DND-41 (cell line): ENCODE results near the gene IPO11.

Experiments
- CTCF ChIP-seq: IDR thresholded peaks from 2 replicates; pipeline ENCODE4 v1.5.1; 2012; ENCODE audit warnings: borderline replicate concordance, low read length, moderate library complexity, mild to moderate bottlenecking; ENCODE audit not compliant: poor library complexity, severe bottlenecking; ENCODE audit errors: extremely low read depth
- EZH2 ChIP-seq: IDR thresholded peaks from 3 replicates; pipeline ENCODE4 v1.6.1; 2012; ENCODE audit warnings: borderline replicate concordance, low read depth, mild to moderate bottlenecking, moderate library complexity, low read length, inconsistent platforms; ENCODE audit not compliant: severe bottlenecking

DNA sequence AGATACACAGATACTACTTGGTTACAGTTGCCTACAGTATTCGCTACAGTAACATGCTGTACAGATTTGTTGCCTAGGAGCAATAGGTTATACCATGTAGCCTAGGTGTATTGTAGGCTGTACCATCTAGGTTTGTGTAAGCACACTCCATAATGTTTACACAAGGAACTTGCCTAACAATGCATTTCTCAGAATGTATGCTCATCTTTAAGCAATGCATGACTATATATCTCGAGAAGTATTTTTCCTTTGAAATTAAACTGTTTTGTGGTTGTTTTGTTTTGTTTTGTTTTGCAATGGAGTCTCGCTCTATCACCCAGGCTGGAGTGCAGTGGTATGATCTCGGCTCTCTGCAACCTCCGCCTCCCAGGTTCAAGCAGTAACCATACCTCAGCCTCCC is 191.4 kb downstream of the IPO11 start:
- TF ChIP-seq EZH2 (no peak), CTCF (no peak)
